ENCODE measurements around the gene KPNA5.

Gene KPNA5

GRCh38 chr6:116763048-116763447 is 82.0 kb downstream of the KPNA5 start:
- no peak for DNase-seq
- Histone ChIP-seq H2AFZ (ENCODE audit: low read depth, low read length) (no peak overlapping the region), H4K20me1 (ENCODE audit: insufficient read depth, low read length) (no peaks in the 10 kb centered on the region), H3K4me2 (ENCODE audit: insufficient read depth, low read length) (no peak overlapping the region), H3K9ac (ENCODE audit: low read depth, low read length) (no peak overlapping the region), H3K79me2 (ENCODE audit: insufficient read depth, low read length) (no peaks in the 10 kb centered on the region), H3K27ac (ENCODE audit: low read length) (no peak overlapping the region), H3K36me3 (ENCODE audit: insufficient read depth, low read length) (no peaks in the 10 kb centered on the region), H3K9me3 (ENCODE audit: insufficient read depth, low read length, severe bottlenecking) (no peaks in the 10 kb centered on the region), H3K4me1 (ENCODE audit: insufficient read depth, low read length) (no peaks in the 10 kb centered on the region), H3K27me3 (ENCODE audit: insufficient read depth, low read length, poor library complexity) (no peaks in the 10 kb centered on the region), H3K4me3 (ENCODE audit: low read depth in 1 of 2, low read length in 2 of 2) (no peak overlapping the region)
- no peak for ATAC-seq (ENCODE audit: insufficient read depth, low read depth)
- TF ChIP-seq EZH2 (IDR thresholded peaks at IDR 0.05; ENCODE audit: borderline replicate concordance, low read depth, low read length, severe bottlenecking), result no peak
- no peak for TF ChIP-seq CTCF (IDR thresholded peaks at IDR 0.05; ENCODE audit: borderline replicate concordance, extremely low read depth, low read length, poor library complexity, severe bottlenecking)

- Histone ChIP-seq H3K79me2 (ENCODE audit: insufficient read depth, low read length) (no peaks in the 10 kb centered on the region), H2AFZ (ENCODE audit: low read depth, low read length) (no peak overlapping the region), H3K27me3 (ENCODE audit: insufficient read depth, low read length, poor library complexity) (no peaks in the 10 kb centered on the region), H3K4me3 (ENCODE audit: low read depth in 1 of 2, low read length in 2 of 2) (no peak overlapping the region), H4K20me1 (ENCODE audit: insufficient read depth, low read length) (no peaks in the 10 kb centered on the region), H3K9ac (ENCODE audit: low read depth, low read length) (no peak overlapping the region), H3K4me2 (ENCODE audit: insufficient read depth, low read length) (no peak overlapping the region), H3K36me3 (ENCODE audit: insufficient read depth, low read length) (no peaks in the 10 kb centered on the region), H3K4me1 (ENCODE audit: insufficient read depth, low read length) (no peaks in the 10 kb centered on the region), H3K9me3 (ENCODE audit: insufficient read depth, low read length, severe bottlenecking) (no peaks in the 10 kb centered on the region), H3K27ac (ENCODE audit: low read length) (no peak overlapping the region)
- TF ChIP-seq EZH2 (IDR thresholded peaks at IDR 0.05; ENCODE audit: borderline replicate concordance, low read depth, low read length, severe bottlenecking), result no peak
- TF ChIP-seq CTCF (IDR thresholded peaks at IDR 0.05; ENCODE audit: borderline replicate concordance, extremely low read depth, low read length, poor library complexity, severe bottlenecking), result no peak
- ATAC-seq (ENCODE audit: insufficient read depth, low read depth), result no peak
- no peak for DNase-seq
Measured at GRCh38 chr6:116763906-116764628, 83.1 kb downstream of the KPNA5 start.

- Histone ChIP-seq H3K79me2 (ENCODE audit: insufficient read depth, low read length) (no peaks in the 10 kb centered on the region), H3K36me3 (ENCODE audit: insufficient read depth, low read length) (no peaks in the 10 kb centered on the region), H4K20me1 (ENCODE audit: insufficient read depth, low read length) (no peaks in the 10 kb centered on the region), H3K4me3 (ENCODE audit: low read depth in 1 of 2, low read length in 2 of 2) (no peak overlapping the region), H2AFZ (ENCODE audit: low read depth, low read length) (no peak overlapping the region), H3K4me1 (ENCODE audit: insufficient read depth, low read length) (no peaks in the 10 kb centered on the region), H3K4me2 (ENCODE audit: insufficient read depth, low read length) (no peak overlapping the region), H3K9me3 (ENCODE audit: insufficient read depth, low read length, severe bottlenecking) (no peaks in the 10 kb centered on the region), H3K27me3 (ENCODE audit: insufficient read depth, low read length, poor library complexity) (no peaks in the 10 kb centered on the region), H3K9ac (ENCODE audit: low read depth, low read length) (no peak overlapping the region), H3K27ac (ENCODE audit: low read length) (no peak overlapping the region)
- no peak for DNase-seq
- no peak for ATAC-seq (ENCODE audit: insufficient read depth, low read depth)
- TF ChIP-seq CTCF (IDR thresholded peaks at IDR 0.05; ENCODE audit: borderline replicate concordance, extremely low read depth, low read length, poor library complexity, severe bottlenecking), result no peak
- no peak for TF ChIP-seq EZH2 (IDR thresholded peaks at IDR 0.05; ENCODE audit: borderline replicate concordance, low read depth, low read length, severe bottlenecking)
Measured at GRCh38 chr6:116764629-116764960, 83.6 kb downstream of the KPNA5 start.
